HFFc6 (cell line): Measurements from ENCODE around the gene OR6C70. TPM values are rescaled to one million over a fixed set of nuclear protein-coding genes. Genes with fewer than 3 reads are reported as not detected.

ENCODE experiments used
- DNase-seq: peaks from one replicate; pipeline ENCODE4 v3.0.0-alpha.2; 2018
- H3K27ac Mint-ChIP-seq: 2 replicates; pipeline ENCODE4 v1.8.0; 2020; ENCODE audit warnings: mild to moderate bottlenecking, mixed read lengths
- H3K27me3 Mint-ChIP-seq: 2 replicates; pipeline ENCODE4 v1.8.0; 2021; ENCODE audit warnings: mild to moderate bottlenecking, moderate library complexity, mixed read lengths; ENCODE audit not compliant: insufficient read depth
- H3K36me3 Mint-ChIP-seq: 2 replicates; pipeline ENCODE4 v1.8.0; 2021; ENCODE audit warnings: low read depth, mixed read lengths
- H3K4me1 Mint-ChIP-seq: 2 replicates; pipeline ENCODE4 v1.8.0; 2020; ENCODE audit warnings: low read depth, mixed read lengths
- H3K4me3 Mint-ChIP-seq: 2 replicates; pipeline ENCODE4 v1.8.0; 2020; ENCODE audit warnings: mild to moderate bottlenecking, moderate library complexity, mixed read lengths
- H3K9me3 Mint-ChIP-seq: 2 replicates; pipeline ENCODE4 v1.8.0; 2020; ENCODE audit warnings: mild to moderate bottlenecking, mixed read lengths
- total RNA-seq, 6 experiments: library from RNA; stranded (reverse); fragmentation: NEBNext Ultra II Directional; extraction: Animal tissue kit (Norgen Biotek cat#: 25700); gene quantifications; 2 replicates in 1 of 6; 3 replicates in 5 of 6; pipeline ENCODE4 v1.2.3, GENCODE V29; 2021
- TF ChIP-seq, protein P1 (sequence below): fragments of 200-600 bp; sonication (generic); IDR thresholded peaks from 2 replicates; pipeline ENCODE4 v1.5.0; 2021; ENCODE audit warnings: antibody characterized with exemption, mild to moderate bottlenecking

OR6C70 gene
- total RNA-seq, 6 experiments from 2014 or later: not detected

DNA sequence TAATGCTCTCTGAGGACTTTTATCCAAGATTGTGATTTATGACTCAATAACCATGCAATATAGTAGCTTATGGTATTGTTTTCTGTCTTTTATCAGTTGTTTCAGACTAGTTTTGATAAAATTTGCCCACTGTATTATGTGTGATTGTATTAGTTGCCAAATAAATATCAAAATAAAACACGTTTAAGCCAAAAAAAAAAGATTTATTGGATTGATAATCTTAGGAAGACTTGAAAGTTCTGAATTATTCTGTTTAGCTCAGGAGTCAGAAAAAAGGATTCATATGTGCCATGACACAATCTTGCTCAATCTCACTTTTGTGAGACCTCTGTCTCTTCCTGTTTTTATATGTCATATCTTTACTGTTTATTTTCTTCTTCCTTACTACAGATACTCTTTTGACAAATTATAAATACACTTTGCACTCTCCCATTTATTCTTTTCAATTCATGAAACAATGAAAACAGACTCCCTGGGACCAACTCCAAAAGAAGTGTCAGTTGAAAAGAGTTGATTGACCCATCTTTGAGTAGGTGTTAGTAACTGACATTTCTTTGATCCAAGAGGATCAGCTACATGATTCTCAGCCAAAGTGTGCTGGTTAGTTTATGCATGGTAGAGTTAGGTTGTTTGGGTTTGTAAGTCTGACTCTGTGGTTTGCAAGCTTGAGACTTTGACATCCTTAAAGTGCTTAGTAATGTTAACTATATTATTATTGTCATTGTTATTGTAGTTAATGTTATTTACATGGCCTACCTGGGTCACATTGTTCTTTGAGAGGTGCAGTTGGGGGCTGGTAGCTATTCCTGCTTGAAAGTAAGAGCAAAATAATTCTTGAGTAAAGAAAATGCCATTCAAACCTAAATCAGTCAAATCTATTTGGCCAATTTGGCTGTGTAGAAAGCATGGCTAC, 41.4 kb downstream of the OR6C70 start:
- Mint-ChIP-seq H3K36me3 (0 out of 2 replicates have a peak, but pooled peaks cover 4% of the 10 kb centered on the region), H3K4me3 (no peak overlapping the region), H3K27ac (no peak overlapping the region), H3K4me1 (no peaks in the 10 kb centered on the region), H3K27me3 (no peaks in the 10 kb centered on the region), H3K9me3 (peaks cover 27% of the 10 kb centered on the region)
- TF ChIP-seq, protein P1, sequence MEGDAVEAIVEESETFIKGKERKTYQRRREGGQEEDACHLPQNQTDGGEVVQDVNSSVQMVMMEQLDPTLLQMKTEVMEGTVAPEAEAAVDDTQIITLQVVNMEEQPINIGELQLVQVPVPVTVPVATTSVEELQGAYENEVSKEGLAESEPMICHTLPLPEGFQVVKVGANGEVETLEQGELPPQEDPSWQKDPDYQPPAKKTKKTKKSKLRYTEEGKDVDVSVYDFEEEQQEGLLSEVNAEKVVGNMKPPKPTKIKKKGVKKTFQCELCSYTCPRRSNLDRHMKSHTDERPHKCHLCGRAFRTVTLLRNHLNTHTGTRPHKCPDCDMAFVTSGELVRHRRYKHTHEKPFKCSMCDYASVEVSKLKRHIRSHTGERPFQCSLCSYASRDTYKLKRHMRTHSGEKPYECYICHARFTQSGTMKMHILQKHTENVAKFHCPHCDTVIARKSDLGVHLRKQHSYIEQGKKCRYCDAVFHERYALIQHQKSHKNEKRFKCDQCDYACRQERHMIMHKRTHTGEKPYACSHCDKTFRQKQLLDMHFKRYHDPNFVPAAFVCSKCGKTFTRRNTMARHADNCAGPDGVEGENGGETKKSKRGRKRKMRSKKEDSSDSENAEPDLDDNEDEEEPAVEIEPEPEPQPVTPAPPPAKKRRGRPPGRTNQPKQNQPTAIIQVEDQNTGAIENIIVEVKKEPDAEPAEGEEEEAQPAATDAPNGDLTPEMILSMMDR: no peak
- no peak for DNase-seq

DNA sequence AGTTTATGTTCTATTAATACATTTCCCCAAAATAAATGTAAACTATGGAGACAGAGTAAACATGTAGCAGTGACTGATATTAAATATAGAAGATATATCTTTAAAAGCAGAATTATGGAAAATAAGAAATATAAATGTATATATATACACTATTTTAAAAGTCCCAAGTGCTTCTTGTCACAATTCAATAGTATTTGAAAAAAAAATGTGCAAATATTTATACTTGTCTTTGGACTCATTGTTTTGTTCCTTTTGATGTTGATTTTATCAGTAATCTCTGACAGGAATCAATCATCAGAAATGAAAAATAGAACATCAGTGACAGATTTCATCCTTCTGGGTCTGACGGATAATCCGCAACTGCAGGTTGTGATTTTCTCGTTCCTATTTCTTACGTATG, 44.0 kb downstream of the OR6C70 start, which contains the start of gene OR6C76:
OR6C76 (plus strand) TSS at position 301 of the 400 bp plus-strand sequence; CDS start at position 301, 0 bp downstream.
- no peaks in the 10 kb centered on the region for H3K36me3 Mint-ChIP-seq
- no peaks in the 10 kb centered on the region for H3K27me3 Mint-ChIP-seq
- no peaks in the 10 kb centered on the region for H3K4me1 Mint-ChIP-seq
- TF ChIP-seq, protein P1: no peak
- no peak for DNase-seq
- H3K9me3 Mint-ChIP-seq: peaks cover 19% of the 10 kb centered on the region
- no peak within 1 kb of the TSS for H3K4me3 Mint-ChIP-seq
- no peak within 1 kb of the TSS for H3K27ac Mint-ChIP-seq

GRCh38 chr12:55420307-55420962, 49.5 kb downstream of the OR6C70 start:
- Mint-ChIP-seq H3K4me3 (no peak overlapping the region), H3K27me3 (no peaks in the 10 kb centered on the region), H3K9me3 (peaks cover 19% of the 10 kb centered on the region), H3K4me1 (no peaks in the 10 kb centered on the region), H3K36me3 (no peaks in the 10 kb centered on the region), H3K27ac (no peak overlapping the region)
- no peak for DNase-seq
- TF ChIP-seq, protein P1: no peak

Other genes starting within 250 kb of the OR6C70 start
- gene OR10A7, start 249.1 kb downstream of the OR6C70 start, total RNA-seq: not detected
- gene OR6C74, start 225.5 kb downstream of the OR6C70 start, total RNA-seq: not detected
- gene OR6C6, start 173.6 kb downstream of the OR6C70 start, total RNA-seq: not detected
- not detected for gene OR6C1, start 155.8 kb downstream of the OR6C70 start, total RNA-seq
- gene OR6C3, start 139.4 kb downstream of the OR6C70 start, total RNA-seq: not detected
- gene OR6C75, start 107.2 kb downstream of the OR6C70 start, total RNA-seq: not detected
- not detected for gene OR6C65, start 69.6 kb downstream of the OR6C70 start, total RNA-seq
- gene OR6C76, start 43.9 kb downstream of the OR6C70 start, total RNA-seq: not detected
- not detected for gene OR6C2, start 26.1 kb downstream of the OR6C70 start, total RNA-seq
- not detected for gene OR6C68, start 22.2 kb upstream of the OR6C70 start, total RNA-seq
- not detected for gene OR6C4, start 79.5 kb upstream of the OR6C70 start, total RNA-seq
- not detected for gene OR2AP1, start 102.3 kb upstream of the OR6C70 start, total RNA-seq
- not detected for gene OR10P1, start 166.8 kb upstream of the OR6C70 start, total RNA-seq
- gene ITGA7, start 237.8 kb upstream of the OR6C70 start, total RNA-seq: 1 to 10 TPM in 4 of 6 experiments, under 1 TPM in 2; 0.95 to 2.3 (median 1.2) TPM
- 100 to 1,000 TPM in 4 of 6 experiments, 10 to 100 TPM in 2; 87.4 to 113 (median 104) TPM for gene BLOC1S1, start 245.9 kb upstream of the OR6C70 start, total RNA-seq